Measurements from ENCODE around the gene NCF2.

- TF ChIP-seq CTCF (IDR thresholded peaks at IDR 0.05) (no peak), POLR2A (IDR thresholded peaks at IDR 0.05) (no peak)
Measured at GRCh38 chr1:183628537-183628936, 38.3 kb upstream of the NCF2 start.
